ENCODE measurements around the gene PGLYRP2. TPM values are rescaled to one million over a fixed set of nuclear protein-coding genes. Genes with fewer than 3 reads are reported as not detected.
"Not testable (repeated sequence)": the region's sequence is repeated elsewhere in the genome, so short reads cannot be mapped to it uniquely, and the experiment has no call there.

Gene PGLYRP2
- total RNA-seq, 4 donors from 2014 or later, result not detected

GRCh38 chr19:15524781-15525180, 45.5 kb upstream of the PGLYRP2 start:
- H3K4me1 ChIP-seq, result no peaks in the 10 kb centered on the region
- peaks cover 0 to 57% (median 0%) of the 10 kb centered on the region in 4 donors for H3K27me3 ChIP-seq
- H3K9me3 ChIP-seq, result peaks cover 0 to 3% (median 0%) of the 10 kb centered on the region in 4 donors
- WGBS, result 60% methylated on average over 5 of the region's 5 CpGs
- TF ChIP-seq, protein P1, sequence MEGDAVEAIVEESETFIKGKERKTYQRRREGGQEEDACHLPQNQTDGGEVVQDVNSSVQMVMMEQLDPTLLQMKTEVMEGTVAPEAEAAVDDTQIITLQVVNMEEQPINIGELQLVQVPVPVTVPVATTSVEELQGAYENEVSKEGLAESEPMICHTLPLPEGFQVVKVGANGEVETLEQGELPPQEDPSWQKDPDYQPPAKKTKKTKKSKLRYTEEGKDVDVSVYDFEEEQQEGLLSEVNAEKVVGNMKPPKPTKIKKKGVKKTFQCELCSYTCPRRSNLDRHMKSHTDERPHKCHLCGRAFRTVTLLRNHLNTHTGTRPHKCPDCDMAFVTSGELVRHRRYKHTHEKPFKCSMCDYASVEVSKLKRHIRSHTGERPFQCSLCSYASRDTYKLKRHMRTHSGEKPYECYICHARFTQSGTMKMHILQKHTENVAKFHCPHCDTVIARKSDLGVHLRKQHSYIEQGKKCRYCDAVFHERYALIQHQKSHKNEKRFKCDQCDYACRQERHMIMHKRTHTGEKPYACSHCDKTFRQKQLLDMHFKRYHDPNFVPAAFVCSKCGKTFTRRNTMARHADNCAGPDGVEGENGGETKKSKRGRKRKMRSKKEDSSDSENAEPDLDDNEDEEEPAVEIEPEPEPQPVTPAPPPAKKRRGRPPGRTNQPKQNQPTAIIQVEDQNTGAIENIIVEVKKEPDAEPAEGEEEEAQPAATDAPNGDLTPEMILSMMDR (IDR thresholded peaks at IDR 0.05), result no peak
- TF ChIP-seq POLR2AphosphoS5 (IDR thresholded peaks at IDR 0.05), result no peak
- TF ChIP-seq POLR2A (IDR thresholded peaks at IDR 0.05; ENCODE audit: low read depth), result no peak
- no peak for TF ChIP-seq EP300 (IDR thresholded peaks at IDR 0.05)
- no peak overlapping the region for H3K4me3 ChIP-seq
- intact Hi-C loops (cut with DNase I), result no loop called here
- no peaks in the 10 kb centered on the region for H3K36me3 ChIP-seq
- DNase-seq (ENCODE audit: extremely low spot score), result no peak
- no peak overlapping the region for H3K27ac ChIP-seq (replicated peaks in 1 of 4)

- no peak overlapping the region for H3K27ac ChIP-seq (replicated peaks in 1 of 4)
- H3K27me3 ChIP-seq, result peaks cover 0 to 55% (median 0%) of the 10 kb centered on the region in 4 donors
- no peak overlapping the region for H3K4me3 ChIP-seq
- intact Hi-C loops (cut with DNase I), result no loop called here
- H3K4me1 ChIP-seq, result no peaks in the 10 kb centered on the region
- WGBS, result 85% methylated on average over 6 of the region's 6 CpGs
- DNase-seq (ENCODE audit: extremely low spot score), result no peak
- peaks cover 0 to 9% (median 6%) of the 10 kb centered on the region in 4 donors for H3K9me3 ChIP-seq
- TF ChIP-seq POLR2A (IDR thresholded peaks at IDR 0.05; ENCODE audit: low read depth) (no peak), EP300 (IDR thresholded peaks at IDR 0.05) (no peak), POLR2AphosphoS5 (IDR thresholded peaks at IDR 0.05) (no peak)
- TF ChIP-seq, protein P1 (IDR thresholded peaks at IDR 0.05), result no peak
- no peaks in the 10 kb centered on the region for H3K36me3 ChIP-seq
These were observed 40.2 kb upstream of the PGLYRP2 start for GRCh38 chr19:15519433-15519976.

GRCh38 chr19:15517778-15518177, 38.5 kb upstream of the PGLYRP2 start:
- H3K36me3 ChIP-seq, result no peaks in the 10 kb centered on the region
- intact Hi-C loops (cut with DNase I), result no loop called here

DNA sequence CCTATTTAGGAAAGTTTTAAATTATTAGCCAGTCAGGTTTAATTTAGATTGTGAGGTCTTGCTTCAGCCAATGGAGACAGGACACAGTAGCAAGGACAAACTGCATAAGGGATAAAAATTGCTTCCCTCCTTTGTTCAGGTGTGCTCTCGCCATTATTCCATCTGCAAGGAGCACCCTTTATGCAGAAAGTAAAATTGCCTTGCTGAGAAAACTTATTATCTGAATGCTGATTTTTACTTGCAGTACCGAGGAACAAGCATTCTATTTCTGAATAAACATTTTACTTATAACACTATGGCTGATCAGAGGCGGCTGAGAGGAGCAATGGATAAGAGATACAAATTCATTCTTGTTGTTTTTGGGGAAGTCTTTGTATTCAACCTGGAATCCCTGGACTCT, 37.1 kb upstream of the PGLYRP2 start:
- Histone ChIP-seq H3K4me3 (no peak overlapping the region), H3K4me1 (no peaks in the 10 kb centered on the region), H3K36me3 (no peaks in the 10 kb centered on the region), H3K27ac (replicated peaks in 1 of 4) (no peak overlapping the region), H3K27me3 (peaks cover 0 to 43% (median 0%) of the 10 kb centered on the region in 4 donors), H3K9me3 (peaks cover 0 to 9% (median 6%) of the 10 kb centered on the region in 4 donors)
- DNase-seq (ENCODE audit: extremely low spot score), result no peak
- 93% methylated on average over 3 of the region's 3 CpGs for WGBS
- TF ChIP-seq EP300 (IDR thresholded peaks at IDR 0.05), result no peak
- TF ChIP-seq POLR2A (IDR thresholded peaks at IDR 0.05; ENCODE audit: low read depth), result no peak
- no peak for TF ChIP-seq POLR2AphosphoS5 (IDR thresholded peaks at IDR 0.05)
- TF ChIP-seq, protein P1 (IDR thresholded peaks at IDR 0.05), result no peak
- intact Hi-C loops (cut with DNase I), result no loop called here

More at GRCh38 chr19:15517778-15518177, 38.5 kb upstream of the PGLYRP2 start:
- Histone ChIP-seq H3K27ac (replicated peaks in 1 of 4) (no peak overlapping the region), H3K4me3 (no peak overlapping the region), H3K4me1 (no peaks in the 10 kb centered on the region), H3K9me3 (peaks cover 0 to 9% (median 6%) of the 10 kb centered on the region in 4 donors), H3K27me3 (peaks cover 0 to 45% (median 0%) of the 10 kb centered on the region in 4 donors)
- TF ChIP-seq POLR2AphosphoS5 (IDR thresholded peaks at IDR 0.05) (no peak), EP300 (IDR thresholded peaks at IDR 0.05) (no peak), POLR2A (IDR thresholded peaks at IDR 0.05; ENCODE audit: low read depth) (no peak)
- TF ChIP-seq, protein P1 (IDR thresholded peaks at IDR 0.05), result no peak
- whole genome bisulfite sequencing, result 61% methylated on average over 1 of the region's 1 CpG
- no peak for DNase-seq (ENCODE audit: extremely low spot score)

GRCh38 chr19:15515227-15515625, 35.9 kb upstream of the PGLYRP2 start:
- intact Hi-C loops (cut with DNase I); H3K27ac ChIP-seq (replicated peaks in 1 of 4); H3K9me3 ChIP-seq; H3K36me3 ChIP-seq; DNase-seq (ENCODE audit: extremely low spot score); H3K4me3 ChIP-seq; H3K4me1 ChIP-seq: not testable (repeated sequence)
- WGBS, result 79% methylated on average over 9 of the region's 9 CpGs
- H3K27me3 ChIP-seq, result peaks cover 0 to 45% (median 3%) of the 10 kb centered on the region in 4 donors

All from esophagus muscularis mucosa (tissue), 4 donors.